ENCODE measurements around the gene CNIH3.
A peak's percentile ranks its signal among the peaks of the same experiment; 100 is the strongest.
"Not testable (repeated sequence)": the region's sequence is repeated elsewhere in the genome, so short reads cannot be mapped to it uniquely, and the experiment has no call there.

CNIH3 gene

DNA sequence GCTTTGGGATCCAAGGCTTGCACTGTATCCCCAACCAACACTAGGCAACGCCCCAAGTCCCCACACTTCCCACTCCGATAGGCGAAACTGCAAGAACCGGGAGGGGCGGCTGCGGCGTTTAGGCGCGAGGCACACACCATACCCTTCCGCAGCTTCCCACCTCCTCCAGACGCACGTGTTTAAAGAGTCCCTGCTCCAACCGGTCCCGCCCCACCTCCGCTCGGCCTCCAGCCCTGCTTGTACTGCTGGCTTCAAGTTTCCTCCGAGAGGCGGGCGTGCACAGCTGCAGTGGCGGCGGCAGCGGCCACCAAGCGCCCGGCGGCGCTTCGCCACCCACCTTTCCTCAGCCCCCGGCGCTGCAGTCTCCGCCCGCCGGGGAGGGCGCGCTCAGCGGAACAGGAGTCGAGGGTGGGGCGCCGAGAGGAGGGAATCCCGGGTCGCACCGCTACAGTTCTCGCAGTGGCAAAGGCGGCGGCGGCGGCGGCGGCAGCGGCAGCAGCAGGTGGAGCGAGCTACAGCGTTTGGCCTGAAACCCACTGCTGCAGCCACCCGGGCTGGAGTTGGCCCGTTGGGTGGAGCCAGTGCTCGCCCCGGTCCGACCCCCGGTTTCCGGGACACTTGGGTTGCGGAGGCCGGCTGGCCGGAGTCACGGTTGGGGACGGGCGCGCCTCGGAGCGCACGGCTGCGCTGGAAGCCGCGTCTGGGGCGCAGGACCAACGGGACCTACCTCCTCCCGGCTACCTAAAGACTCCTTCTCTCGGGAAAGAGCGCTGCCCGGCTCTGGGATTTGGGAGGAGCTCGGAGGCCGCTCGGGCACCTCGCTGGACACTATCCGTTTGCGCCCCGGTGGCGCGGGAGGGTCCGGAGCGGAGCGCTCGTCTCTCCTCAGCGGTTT lies at the start of gene CNIH3:
CNIH3 (plus strand) TSS at position 457 of the 895 bp plus-strand sequence. CDS start 858 bp downstream, outside the sequence.
- DNase-seq = peak in 33 of 56 donors; percentile 7 to 81 (median 37)

DNA sequence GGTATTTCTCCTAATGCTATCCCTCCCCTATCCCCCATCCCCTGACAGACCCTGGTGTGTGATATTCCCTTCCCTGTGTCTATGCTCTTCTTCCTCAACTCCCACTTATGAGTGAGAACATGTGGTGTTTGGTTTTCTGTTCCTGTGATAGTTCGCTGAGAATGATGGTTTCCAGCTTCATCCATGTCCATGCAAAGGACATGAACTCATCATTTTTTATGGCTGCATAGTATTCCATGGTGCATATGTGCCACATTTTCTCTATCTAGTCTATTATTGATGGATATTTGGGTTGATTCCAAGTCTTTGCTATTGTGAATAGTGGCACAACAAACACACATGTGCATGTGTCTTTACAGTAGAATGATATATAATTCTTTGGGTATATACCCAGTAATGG lies 49.6 kb upstream of the CNIH3 start:
- not testable (repeated sequence) for DNase-seq

DNA sequence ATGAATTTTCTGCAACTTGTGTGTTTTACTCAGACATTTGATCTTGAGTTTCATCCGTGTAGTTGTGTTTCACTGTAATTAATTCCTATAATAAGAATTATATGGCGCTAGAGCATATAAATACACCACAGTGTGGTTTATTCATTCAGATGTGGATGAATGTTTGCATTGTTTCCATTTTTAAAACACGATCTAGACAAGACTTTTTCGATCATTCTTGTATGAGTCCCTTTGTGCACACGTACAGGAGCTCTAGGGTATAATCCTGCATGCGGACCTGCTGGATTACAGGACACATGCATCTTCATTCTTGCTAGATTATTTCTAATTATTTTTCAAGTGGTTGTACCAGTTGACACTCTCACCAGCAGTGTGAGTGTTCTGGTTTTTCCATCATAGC lies 46.8 kb upstream of the CNIH3 start:
- no peak for DNase-seq

GRCh38 chr1:224571975-224572374 lies 44.1 kb upstream of the CNIH3 start:
- DNase-seq = not testable (repeated sequence)

GRCh38 chr1:224579526-224579925 lies 36.6 kb upstream of the CNIH3 start:
- no peak for DNase-seq

DNA sequence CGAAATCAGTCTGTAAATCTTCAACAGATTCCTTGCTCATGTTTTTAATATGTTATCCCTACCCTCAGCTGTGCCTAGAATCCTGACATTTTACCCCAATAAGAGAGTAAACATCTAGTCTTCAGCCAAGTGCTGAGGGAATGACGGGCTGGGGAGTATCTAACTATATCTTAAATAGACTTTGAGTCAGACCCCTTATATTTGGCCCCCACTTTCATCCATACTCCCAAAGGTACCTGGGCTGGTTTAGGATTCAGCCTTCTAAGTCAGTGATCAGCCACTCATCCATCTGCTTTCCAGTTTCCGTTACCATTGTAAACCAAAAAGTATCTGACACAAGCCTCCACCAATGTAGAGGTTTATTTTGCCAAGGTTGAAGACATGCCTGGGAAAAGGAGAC lies 36.1 kb upstream of the CNIH3 start:
- DNase-seq = no peak

- no peak for DNase-seq
Observed at GRCh38 chr1:224582041-224582440, 34.1 kb upstream of the CNIH3 start.

DNA sequence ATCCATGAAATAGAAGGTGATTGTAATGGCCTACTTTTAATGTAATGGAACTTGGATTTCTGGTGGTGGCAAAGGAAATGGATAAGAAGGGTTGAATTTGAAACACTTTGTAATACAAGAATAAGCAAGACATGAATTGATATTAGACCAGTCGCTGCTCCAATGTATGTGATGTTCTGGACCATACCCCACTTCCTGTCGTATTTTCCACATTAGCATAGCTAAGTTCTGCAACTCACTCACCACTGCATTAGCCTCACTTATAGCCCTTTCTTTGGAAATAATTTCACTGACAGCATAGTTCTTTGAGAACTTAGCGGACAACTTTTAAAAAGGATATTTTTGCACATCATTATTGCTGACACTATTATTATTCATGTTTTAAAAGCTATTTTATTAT lies 32.3 kb upstream of the CNIH3 start:
- DNase-seq = no peak

GRCh38 chr1:224585051-224585450 lies 31.1 kb upstream of the CNIH3 start:
- no peak for DNase-seq

DNA sequence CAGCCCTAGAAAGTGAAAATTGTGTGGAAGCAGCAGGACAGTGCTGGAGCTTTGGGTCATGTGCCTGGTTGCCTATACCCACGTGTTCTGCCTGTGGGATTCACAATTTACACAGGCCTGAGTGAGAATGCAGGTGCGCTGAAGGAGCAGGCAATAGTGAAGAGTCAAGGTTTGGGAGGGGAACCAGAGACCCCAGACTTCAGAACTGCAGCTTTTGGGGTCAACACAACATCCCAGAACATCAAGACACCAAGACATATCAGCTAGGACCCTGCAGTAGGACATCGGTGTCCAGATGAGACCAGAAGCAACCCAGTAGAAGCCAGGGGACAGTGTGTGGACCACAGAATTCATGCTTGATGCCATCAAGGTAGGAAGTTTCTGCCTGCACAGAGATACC lies 29.1 kb upstream of the CNIH3 start:
- no peak for DNase-seq

DNA sequence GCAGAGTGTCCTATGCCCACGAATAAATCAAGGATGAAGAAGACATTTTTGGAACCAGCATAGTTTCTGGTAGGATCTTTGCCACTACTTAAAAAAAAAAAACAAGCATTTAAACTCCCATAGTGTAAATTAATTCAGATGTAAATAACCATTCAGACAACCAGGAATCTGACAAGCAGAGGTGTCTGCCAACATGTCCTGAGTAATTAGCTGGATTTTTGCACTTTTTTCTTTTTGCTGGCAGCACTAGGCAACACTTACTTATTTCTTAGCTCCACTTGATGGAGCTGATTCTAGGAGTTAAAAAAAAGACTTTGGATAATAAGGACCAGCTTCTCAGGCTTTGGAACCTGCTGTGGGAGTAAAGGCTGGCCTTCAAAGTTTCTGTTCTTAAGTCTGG lies 27.6 kb upstream of the CNIH3 start:
- no peak for DNase-seq

- no peak for DNase-seq
Observed at GRCh38 chr1:224589006-224589405, 27.1 kb upstream of the CNIH3 start.

GRCh38 chr1:224591326-224591725 lies 24.8 kb upstream of the CNIH3 start:
- no peak for DNase-seq

DNA sequence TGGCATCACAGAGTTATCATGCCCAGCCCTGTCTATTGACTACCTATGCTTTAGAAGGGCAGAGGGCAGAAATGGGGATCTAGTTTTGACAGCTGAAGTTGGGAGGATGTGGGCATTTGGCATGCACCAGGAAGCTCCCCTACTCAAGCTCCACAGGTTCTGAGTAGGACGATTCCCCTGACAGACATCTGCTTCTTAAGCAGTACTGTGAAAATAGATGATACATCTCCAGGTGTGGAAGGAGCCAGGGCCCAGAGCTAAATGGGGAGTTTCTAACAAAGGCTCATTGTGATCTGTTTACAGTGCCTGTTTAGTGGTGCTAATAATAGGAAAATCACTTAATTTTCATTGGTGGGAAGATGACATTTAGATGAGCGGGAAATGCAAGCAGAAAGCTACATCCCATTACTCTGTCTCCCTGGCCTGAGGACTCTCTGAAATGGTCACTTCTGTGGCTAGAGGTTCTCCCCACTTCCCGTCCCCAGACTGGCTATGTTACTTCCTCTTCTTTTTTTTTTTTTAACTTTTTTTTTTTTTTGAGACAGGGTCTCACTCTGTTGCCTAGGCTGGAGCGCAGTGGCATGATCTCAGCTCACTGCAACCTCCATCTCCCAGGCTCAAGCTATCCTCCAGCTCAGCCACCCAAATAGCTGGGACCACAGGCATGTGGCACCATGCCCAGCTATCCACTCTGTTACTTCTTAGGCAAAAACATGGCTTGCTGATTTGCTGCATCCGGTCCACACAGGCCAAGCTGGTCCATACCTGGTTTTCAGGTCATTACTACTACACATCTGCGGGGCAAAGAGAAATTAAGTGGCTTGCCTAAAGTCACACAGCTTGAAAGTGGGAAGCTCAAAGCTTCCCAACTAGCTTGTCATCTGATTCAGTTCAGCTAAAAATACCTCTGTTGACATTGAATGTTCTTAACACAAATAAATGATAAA lies 23.2 kb upstream of the CNIH3 start:
- DNase-seq = no peak

GRCh38 chr1:224594360-224594759 lies 21.8 kb upstream of the CNIH3 start:
- DNase-seq = no peak

DNA sequence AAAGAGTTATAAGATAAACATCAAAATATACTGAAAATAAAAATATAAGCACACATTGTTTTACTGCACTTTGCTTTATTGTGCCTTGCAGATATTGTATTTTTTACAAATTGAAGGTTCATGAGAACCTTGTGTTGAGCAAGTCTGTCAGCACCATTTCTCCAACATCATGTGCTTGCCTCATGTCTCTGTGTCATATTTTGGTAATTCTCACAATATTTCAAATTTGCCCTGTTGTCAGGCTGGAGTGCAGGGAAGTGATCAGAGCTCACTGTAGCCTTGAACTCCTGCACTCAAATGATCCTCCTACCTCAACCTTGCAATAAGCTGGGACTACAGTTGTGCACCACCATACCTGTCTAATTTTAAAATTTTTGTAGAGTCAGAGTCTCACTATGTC lies 21.3 kb upstream of the CNIH3 start:
- DNase-seq = no peak

GRCh38 chr1:224605482-224606181 lies 10.5 kb upstream of the CNIH3 start:
- no peak for DNase-seq

DNA sequence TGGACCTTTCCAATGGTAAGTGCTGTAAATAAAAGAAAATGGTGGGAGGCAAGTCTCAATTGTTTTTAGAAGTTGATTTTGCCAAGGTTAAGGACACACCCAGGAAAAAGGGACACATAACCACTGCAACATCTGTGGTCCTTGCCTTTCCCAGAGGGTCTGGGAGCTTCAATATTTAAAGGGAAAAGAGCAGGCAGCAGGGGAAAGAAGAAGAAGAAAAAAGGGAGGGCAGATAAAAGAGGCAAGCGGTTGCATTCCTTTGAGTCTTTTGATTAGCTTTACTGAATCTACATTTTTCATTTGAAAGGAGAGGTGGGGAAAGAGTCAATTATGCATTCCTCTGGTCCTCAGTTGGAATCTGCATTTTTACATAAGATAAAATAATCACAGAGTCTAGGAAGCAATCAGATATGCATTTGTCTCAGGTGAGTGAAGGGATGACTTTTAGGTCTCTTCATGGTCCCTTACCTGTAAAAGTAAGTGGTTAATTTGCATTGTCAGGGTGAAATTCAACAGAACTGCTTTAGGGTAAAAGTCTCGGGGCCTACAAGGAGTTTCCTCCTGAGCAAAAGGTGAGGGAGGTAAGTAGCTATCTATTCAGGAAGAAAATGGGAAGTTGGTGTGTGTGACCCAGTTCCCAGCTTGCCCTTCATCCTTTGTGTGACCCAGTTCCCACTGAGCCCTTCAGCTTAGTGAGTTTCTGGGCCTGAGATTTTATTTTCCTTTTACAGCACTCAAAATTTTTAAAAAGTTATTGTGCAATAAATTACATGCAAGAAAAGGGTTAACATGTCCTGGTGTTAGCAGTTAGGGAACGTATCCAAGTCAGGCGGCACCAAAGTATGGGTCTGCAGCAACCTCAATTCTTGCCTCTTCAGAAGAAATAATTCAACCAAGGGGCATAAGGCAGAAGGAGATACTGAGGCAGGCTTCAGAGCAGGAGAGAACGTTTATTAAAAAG lies 8.6 kb upstream of the CNIH3 start:
- no peak for DNase-seq

DNA sequence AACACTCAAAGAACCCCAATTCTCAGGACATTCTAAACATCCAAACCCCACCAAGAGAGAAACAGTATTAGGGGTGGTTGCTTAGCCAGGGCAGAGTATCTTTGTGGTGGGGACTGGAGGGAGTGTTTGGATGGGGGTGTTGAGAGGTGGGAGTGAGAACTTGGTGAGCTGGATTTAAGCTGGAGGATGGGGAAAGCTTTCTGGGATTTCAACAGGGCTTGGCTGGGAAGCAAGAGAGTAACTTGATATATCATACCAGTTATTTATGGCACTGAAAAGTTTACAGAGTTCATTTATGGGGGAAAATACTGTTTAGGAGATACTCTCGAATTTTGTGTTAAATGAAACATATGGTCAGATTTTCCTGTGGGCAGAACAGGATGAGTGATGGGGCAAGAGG lies 6.8 kb upstream of the CNIH3 start:
- DNase-seq = no peak

GRCh38 chr1:224612246-224612645 lies 3.9 kb upstream of the CNIH3 start:
- no peak for DNase-seq
